ENCODE measurements around the gene ARHGEF38.

DNA sequence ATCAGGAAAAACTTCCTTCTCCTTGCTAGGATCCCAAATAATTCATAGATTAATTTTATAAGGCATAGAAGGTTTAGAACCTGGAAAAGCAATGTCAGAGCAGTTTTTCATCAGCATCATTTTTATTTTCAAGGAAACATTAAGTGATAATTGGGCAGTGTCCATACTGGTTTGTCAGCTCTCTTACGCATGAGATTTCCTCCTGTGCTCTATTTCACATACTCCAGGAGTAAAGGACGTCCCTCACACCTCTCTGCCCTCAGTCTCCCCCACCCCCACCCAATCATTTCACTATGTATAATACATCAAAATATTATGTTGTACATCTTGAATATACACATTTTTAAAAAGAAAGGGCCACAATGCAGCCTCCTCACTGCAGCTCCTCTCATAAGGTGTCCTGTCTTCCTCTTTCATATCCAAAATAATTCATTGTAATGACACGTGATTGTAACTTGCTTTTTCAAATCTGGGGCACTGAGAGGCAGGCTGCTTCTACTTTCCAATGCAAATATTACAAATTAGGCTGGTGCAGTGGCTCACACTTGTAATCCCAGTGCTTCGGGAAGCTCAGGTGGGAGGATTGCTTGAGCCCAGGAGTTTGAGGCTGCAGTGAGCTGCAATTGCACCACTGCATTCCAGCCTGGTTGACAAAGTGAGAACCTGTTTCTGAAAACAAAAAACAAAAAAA, 34.4 kb downstream of the ARHGEF38 start:
- TF ChIP-seq, protein P1, sequence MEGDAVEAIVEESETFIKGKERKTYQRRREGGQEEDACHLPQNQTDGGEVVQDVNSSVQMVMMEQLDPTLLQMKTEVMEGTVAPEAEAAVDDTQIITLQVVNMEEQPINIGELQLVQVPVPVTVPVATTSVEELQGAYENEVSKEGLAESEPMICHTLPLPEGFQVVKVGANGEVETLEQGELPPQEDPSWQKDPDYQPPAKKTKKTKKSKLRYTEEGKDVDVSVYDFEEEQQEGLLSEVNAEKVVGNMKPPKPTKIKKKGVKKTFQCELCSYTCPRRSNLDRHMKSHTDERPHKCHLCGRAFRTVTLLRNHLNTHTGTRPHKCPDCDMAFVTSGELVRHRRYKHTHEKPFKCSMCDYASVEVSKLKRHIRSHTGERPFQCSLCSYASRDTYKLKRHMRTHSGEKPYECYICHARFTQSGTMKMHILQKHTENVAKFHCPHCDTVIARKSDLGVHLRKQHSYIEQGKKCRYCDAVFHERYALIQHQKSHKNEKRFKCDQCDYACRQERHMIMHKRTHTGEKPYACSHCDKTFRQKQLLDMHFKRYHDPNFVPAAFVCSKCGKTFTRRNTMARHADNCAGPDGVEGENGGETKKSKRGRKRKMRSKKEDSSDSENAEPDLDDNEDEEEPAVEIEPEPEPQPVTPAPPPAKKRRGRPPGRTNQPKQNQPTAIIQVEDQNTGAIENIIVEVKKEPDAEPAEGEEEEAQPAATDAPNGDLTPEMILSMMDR (conservative IDR thresholded peaks at IDR 0.05): no peak
- TF ChIP-seq ZFX (IDR thresholded peaks at IDR 0.05): no peak

All from C4-2B (cell line).